Posterior cingulate gyrus (tissue), 11 donors: Measurements from ENCODE around the gene ELF2.
"Not testable (repeated sequence)": the region's sequence is repeated elsewhere in the genome, so short reads cannot be mapped to it uniquely, and the experiment has no call there.

ENCODE experiments used
- DNase-seq, 10 donors: peaks; one replicate each; pipeline versions ENCODE4 v3.0.0 to v3.0.0-alpha.2; 2020 to 2021; ENCODE audit warnings: mixed read lengths in 3 of 10
- intact Hi-C: fragments of 100-400 bp; cut with DNase I; formaldehyde crosslinking; loops from one replicate; pipeline ENCODE4 v1.15.1; 2023

ELF2 gene

DNA sequence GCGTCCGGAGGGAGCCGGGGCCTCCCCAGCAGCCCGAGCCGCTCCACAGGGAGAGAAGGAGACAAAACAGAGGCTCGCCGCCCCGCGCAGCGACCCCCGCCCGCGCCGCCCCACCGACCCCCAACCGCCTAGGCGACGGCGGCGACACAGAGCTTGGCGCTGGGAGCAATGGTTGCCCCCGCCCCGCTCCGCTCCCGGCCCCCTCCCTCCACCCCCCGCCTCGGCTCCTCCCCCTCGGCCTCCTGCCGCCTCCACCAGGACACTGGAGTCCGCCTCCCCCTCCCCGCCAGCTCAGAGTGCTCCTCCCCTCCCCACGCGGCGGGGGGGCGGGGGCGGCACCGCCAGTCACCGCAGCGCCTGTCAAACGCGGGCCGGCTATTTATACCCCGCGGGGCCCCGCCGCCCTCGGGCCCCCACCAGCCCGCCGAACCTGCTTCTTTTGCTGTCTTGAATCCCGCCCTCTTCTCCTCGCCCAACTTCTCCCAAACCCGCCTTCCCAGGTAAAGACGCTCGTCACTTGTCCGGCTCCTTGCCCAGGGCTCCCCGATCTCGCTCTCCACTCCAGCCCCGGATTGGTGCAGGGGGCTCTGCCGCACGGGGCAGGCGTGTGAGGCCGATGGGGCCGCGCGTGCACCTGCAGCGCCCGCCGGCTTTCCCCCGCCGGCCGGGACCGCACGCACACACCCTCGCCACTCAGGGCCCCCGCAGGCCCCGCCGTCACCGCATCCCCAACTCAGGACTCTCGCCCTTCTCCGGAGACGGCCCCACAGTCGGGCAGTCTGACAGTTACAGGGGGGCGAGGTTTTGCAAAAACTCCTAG lies at the start of gene ELF2:
TSS of gene ELF2 (minus strand) at position 170 of the 820 bp plus-strand sequence. CDS start 39,517 bp downstream, outside the sequence.
- DNase-seq: peak; percentile 86 to 99 (median 93)
- intact Hi-C loops: loop anchor here (5.0 to 10.0 kb wide), 4 partner anchors 80 to 380 kb away; partner anchors contain the start of genes NOCT, RAB33B and SETD7

DNA sequence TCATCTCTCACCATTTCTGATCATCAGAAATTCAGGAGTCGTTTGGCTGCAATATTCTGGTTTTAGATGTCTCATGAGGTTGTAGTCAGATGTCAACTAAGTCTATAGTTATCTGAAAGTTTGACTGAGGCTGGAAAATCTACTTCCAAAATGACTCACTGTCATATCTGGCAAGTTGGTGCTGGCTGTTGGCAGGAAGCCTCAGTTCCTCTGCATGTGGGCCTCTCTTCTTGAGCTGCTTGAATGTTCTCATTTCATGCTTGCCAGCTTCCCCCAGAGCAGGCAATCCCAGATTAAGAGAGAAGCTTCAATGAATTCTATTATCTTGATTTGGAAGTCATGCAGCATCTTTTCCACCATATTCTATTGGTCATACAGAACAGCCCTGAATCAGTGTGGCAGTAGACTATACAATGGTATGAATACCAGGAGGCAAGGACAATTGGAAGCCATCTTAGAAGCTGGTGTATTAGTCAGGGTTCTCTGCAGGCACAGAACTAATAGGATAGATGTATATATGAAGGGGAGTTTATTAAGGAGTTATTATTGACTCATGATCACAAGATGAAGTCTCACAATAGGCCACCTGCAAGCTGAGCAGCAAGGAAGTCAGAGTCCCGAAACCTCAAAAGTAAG lies 46.8 kb upstream of the ELF2 start:
- DNase-seq: peak; percentile 18 to 91 (median 41)
- intact Hi-C loops: loop anchor here (10.0 kb wide), 1 partner anchor 281 kb away; no protein-coding TSS in a partner anchor

DNA sequence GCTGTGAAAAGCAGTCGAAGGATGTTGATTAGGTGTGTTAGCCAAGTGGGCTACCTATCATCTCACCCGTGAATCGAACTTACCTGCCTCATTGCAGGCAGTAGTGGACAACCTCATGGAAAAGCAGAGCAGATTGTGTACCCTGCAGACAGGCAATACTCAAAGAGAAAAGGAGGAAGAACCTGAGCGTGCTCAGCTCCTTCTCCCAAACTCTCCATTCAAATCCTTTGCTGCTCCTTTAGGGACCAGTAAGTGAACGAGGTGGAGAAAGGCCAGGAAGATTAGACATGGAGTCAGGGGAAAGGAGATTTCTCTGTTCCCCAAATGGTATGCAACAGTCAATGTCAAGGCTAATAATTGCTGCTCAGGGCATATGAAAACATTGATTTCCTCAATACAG lies 45.2 kb upstream of the ELF2 start:
- intact Hi-C loops: loop anchor here (10.0 kb wide), 1 partner anchor 283 kb away; no protein-coding TSS in a partner anchor
- DNase-seq: no peak

DNA sequence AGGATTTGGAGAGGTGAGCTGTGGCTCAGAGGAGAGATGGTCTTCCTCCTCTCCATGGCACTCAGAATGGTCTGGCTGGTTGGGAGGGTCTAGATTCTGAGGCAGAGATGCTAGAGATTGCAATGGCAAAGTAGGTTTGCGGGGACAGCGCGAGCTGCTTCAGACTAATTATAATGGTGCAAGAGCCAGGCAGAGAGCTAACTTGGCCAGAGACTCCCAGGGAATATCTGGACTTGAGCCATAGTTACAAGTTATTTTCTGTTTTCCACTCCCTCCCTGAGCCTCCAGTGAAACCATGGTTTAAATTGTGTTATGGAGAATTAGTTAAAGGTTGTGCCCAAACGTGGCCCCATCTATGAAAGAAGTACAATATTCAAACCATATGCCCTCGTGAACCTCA lies 44.7 kb upstream of the ELF2 start:
- intact Hi-C loops: loop anchor here (10.0 kb wide), 1 partner anchor 283 kb away; no protein-coding TSS in a partner anchor
- no peak for DNase-seq

DNA sequence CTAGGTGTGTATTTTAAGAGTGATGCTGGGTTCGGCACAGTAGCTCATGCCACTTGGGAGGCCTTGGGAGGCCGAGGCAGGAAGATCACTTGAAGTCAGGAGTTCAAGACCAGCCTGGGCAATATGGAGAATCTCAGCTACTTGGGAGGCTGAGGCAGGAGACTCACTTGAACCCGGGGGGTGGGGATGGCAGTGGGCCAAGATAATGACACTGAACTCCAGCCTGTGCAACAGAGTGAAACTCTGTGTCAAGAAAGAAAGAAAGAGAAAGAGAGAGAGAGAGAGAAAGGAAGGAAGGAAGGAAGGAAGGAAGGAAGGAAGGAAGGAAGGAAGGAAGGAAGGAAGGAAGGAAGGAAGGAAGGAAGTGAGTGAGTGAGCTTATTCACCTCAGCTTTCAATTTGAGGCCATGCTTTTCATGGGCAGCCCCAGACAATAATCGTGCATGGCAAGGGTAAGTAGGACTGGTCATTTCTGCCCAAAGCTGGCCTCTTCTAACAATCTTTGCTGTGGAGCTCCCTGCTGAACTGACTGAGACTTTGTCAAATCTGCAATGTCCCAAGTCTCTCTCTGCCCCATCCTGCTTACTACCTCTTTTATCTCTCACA lies 42.5 kb upstream of the ELF2 start:
- no peak for DNase-seq
- intact Hi-C loops: loop anchor here (10.0 kb wide), 1 partner anchor 285 kb away; no protein-coding TSS in a partner anchor

DNA sequence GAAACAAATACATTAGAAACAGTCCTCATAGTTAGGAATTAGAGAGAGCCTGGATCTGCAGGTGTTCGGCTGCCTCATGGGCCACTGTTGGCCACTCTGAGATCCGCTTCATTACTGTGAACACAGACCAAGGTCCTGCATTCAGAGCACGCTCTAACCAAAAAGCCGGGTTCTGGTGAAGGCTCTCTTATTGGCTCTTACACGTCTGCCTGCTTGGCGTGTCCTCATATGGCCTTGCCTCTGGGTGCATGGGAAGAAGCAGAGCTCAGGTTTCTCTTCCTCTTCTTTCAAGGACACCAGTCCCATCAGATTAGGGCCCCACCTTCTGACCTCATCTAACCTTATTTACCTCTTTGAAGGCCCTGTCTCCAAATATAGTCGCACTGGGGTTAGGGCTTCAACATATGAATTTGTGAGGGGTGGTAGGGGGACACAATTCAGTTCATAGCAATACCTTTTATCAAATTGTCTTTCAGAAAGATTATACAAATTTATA lies 37.1 kb upstream of the ELF2 start:
- intact Hi-C loops: no loop called here
- DNase-seq: no peak

DNA sequence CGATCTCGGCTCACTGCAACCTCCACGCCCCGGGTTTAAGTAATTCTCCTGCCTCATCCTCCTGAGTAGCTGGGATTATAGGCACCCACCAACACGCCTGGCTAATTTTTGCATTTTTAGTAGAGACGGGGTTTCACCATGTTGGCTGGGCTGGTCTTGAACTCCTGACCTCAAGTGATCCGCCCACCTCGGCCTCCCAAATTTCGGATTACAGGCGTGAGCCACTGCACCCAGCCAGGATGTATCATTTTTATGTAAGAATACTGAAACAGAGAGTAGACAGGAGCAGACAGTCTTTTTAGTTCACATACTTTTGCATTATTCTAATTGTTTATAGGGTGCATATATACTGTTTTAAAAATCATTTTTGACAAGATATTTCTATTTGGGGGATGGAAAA lies 36.6 kb upstream of the ELF2 start:
- DNase-seq, intact Hi-C loops: not testable (repeated sequence)

DNA sequence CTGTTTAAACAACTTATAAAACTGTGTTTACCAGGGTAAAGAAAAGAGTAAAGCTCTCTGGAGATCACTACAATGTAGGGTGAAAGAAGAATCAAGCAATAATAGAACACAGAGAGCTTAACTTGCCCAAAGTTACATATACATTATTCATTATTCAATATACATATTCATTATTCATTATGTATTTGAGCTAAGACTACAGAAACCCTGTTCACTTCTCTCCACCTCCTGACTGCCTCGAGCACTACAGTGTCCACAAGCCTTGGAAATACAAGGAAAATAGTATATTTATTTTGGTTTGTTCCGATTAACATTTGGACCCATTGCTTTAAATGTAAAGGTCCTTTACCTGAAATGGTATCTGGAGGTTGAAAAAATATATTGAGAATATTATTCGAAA lies 35.9 kb upstream of the ELF2 start:
- intact Hi-C loops: no loop called here
- no peak for DNase-seq

DNA sequence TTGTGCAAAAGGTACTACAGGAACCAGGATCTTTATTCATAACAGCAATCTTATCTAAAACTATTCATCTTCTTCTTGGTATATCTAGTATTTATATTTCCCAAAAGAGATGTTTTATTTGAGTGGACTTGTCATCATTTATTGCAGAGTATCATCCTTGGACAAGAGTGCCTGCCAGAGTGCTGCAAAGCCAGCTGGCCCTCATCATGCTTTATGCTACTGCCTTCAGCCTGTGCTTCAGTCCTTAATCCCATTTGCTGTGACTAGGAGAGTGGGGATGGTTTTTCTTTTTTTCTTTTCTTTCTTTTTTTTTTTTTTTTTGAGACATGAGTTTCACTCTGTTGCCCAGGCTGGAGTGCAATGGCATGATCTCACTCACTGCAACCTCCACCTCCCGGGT lies 33.5 kb upstream of the ELF2 start:
- intact Hi-C loops: no loop called here
- DNase-seq: no peak

DNA sequence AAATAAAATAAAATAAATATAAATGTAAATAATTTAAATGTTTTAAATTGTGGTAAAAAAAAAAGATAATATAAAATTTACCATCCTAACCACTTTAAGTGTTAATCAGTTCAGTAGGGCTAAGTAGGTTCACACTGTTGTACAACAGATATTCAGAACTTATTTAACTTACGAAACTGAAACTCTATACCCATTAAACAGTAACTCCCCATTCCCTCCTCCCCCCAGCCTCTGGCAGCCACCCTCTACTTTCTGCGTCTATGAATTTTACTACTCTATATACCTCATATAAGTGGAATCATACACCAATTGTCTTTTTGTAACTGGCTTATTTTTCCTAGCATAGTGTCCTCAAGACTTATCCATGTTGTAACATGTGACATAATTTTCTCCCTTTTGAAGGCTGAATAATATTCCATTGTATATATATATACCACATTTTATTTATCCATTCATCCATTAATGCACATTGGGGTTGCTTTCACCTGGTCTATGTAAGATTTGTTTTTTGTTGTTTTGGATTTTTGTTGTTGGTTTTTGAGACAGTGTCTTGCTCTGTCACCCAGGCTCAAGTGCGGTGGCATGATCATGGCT lies 32.5 kb upstream of the ELF2 start:
- DNase-seq: no peak
- intact Hi-C loops: no loop called here

DNA sequence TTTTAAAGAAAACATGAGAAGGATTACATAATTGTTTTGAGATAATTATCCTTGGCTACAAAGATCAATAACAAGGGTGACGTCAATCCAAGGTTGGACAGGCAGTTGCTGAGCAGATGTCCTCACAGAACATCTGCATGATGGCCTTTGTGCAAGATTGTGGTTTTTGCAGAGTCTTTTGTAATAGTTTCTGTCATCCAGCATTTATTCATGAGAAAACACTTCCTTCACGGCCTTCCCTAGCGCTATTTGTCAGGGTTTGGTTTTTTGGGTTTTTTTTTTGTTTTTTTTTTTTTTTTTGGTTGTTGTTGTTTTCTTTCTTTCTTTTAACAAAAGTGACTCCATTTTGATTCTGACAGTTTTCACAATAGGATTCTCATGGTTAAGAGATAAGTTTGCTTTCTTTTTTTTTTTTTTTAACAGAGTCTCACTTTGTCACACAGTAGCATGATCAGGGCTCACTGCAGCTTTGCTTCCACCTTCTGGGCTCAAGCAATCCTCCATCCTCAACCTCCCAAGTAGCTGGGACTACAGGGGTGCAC lies 31.5 kb upstream of the ELF2 start:
- DNase-seq: no peak
- intact Hi-C loops: no loop called here

DNA sequence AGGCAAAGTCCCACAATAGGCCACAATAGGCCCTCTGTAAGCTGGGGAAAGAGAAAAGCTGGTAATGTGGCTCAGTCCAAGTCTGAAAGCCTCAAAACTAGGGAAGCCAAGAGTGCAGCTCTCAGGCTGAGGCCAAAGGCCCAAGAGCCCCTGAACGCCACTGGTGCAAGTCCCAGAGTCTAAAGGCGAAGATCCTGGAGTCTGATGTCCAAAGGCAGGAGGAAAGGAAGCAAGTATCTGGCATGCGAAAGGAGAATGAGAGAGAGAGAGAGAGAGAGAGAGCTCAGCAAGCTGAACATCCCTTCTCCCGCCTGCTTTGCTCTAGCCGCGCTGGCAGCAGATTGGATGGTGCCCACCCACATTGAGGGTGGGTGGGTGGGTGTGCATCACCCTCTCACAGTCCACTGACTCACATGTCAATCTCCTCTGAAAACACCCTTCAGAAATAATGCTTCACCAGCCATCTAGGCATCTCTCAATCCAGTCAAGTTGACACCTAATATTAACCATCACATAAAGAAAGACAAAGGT lies 30.9 kb upstream of the ELF2 start:
- intact Hi-C loops: no loop called here
- DNase-seq: peak in 1 of 10 donors; percentile 12

DNA sequence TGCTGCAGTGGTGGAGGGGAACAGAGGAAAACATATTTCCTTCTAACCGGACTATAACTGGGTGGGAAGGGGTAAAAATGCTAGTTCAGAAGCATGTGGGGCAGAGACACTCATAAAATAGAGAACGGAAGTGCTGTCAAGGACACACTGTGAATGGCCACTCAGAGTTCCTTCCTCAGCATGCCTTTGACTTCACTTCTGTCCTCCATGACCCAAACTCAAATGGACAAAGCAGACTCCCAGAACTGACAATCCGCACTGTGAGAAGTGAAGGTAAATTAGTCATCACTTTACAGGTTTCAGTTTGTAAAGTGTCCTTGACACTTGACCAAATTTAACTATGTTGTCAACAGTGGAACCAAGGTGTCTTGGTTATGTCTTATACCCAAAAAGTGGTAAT lies 30.2 kb upstream of the ELF2 start:
- DNase-seq: no peak
- intact Hi-C loops: no loop called here

DNA sequence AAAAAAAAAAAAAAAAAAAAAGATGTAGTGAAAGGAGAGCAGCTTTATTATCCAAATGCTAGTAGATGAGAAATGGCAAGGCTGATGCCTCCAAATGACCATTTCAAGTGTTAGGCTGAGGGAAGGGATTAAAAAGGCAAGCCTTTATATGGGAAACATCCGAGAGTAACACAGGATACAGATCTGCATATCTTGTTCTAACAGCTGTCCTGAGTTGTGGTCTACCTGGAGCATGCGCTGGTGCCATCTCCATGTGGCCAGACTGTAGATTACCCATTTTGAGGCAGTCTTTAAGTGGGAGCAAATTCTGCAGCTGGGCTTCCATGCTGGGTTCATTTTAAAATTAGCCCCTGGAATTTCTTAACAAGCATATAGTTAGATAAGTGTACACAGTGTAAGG lies 26.0 kb upstream of the ELF2 start:
- no peak for DNase-seq
- intact Hi-C loops: no loop called here

DNA sequence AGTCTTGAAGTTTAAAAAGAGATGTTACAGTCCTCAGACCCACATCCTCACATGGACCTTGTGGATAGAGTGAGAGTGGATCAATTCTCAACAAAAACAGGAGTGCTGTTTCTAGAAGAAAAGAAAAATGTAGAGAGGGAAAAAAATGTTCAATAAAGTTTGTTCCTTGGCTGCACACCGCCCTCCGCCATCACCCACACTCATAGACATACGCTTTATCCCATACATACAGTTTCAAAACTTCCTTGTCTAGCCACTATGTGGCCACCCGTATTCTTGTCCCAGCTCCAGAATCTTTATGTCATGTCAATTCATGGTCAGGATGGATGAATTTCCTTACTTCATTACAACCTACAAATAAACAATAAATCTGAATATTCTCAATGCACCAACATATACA lies 23.5 kb upstream of the ELF2 start:
- no peak for DNase-seq
- intact Hi-C loops: no loop called here

DNA sequence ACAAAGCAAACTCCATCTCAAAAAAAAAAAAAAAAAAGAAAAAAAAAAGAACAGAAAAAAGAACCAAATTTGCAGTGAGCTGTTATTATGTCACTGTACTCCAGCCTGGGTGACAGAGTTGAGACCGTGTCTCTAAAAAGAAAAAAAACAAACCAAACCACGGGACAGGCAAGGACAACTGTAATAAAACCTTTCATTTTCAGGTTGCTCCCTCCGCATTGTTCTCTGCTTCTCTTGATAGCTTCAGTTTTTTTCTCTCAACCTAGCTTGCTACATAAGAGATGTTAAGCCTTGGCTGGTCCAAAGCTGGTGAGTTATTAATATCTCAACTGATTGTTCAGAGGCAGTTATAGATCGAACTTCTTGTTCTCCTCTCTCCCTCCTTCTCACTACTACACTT lies 23.1 kb upstream of the ELF2 start:
- no peak for DNase-seq
- intact Hi-C loops: no loop called here

DNA sequence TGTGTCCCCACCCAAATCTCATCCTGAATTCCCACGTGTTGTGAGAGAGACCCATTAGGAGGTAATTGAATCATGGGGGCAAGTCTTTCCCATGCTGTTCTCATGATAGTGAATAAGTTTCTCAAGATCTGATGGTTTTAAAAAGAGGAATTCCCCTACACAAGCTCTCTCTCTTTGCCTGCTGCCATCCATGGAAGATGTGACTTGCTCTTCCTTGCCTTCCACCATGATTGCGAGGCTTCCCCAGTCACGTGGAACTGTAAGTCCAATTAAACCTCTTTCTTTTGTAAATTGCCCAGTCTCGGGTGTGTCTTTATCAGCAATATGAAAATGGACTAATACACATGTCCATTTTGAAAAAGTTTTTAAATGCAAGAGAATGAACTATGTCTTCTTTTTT lies 20.2 kb upstream of the ELF2 start:
- intact Hi-C loops, DNase-seq: not testable (repeated sequence)

DNA sequence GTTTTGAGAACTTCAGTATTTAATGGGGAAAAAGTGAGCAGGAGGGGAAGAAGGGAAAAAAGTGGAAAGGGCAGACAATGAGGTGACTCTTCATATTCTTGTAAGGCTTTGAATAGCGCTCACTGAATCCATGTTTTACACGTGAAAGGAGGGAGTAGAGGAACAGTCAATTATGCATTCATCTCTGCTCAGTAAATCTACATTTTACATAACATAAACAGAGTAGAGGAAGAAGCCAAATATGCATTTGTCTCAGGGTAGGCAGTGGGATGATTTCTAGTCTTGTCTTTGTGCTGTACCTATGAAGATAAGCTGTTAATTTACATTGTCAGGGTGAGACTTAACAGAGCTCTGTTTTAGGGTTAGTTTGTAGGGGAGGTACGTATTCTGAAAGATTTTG lies 19.4 kb upstream of the ELF2 start:
- DNase-seq: no peak
- intact Hi-C loops: no loop called here

DNA sequence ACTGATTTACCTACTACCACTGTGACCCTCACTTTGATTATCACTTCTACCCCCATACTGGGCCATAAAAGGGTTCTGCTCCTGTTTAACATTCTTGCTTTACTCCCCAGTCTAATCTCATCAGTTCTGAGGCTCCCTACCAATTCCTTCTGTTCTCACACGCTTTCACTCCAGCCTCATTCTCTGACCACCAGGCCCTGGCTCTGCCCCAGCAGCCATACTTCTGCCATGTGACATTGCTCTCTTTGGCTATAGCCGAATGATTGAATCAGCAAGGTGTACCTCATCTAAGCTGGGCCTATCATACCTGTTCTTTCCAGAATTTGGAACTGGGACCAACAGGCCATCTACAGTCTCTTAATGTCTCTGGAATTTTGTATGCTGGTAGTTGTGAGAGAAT lies 14.4 kb upstream of the ELF2 start:
- intact Hi-C loops: no loop called here
- no peak for DNase-seq

DNA sequence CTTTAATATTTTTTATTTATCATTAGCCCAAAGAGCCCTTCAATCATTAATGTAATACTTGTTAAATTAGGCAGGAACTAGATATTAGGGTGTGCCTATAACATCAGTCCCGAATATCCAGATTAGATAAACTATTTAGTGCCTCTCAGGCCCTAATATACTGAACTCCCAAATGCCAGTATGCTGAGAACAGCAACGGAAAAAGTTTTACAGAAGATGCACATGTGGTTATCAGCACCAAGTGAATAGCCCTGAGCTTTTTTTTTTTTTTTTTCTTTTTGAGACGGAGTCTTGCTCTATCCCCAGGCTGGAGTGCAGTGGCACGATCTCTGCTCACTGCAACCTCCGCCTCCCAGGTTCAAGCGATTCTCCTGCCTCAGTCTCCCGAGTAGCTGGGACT lies 13.0 kb upstream of the ELF2 start:
- no peak for DNase-seq
- intact Hi-C loops: no loop called here
